CD4-positive, alpha-beta T cell (primary cell): ENCODE data around the gene TIMP3. TPM values are rescaled to one million over a fixed set of nuclear protein-coding genes. Genes with fewer than 3 reads are reported as not detected.

Experiments used
- ATAC-seq: fragments of 200-7000 bp; cut with Tn5 transposase; one replicate; pipeline ENCODE4 v1.10.0; 2022; ENCODE audit warnings: mild to moderate bottlenecking; ENCODE audit not compliant: poor library complexity
- CTCF ChIA-PET: fragments of 350-600 bp; sonication (Branson Sonifier 250); formaldehyde crosslinking; loops from one replicate; lab custom pipeline; 2021; ENCODE audit warnings: antibody characterized with exemption, inconsistent platforms; lab: Charles Lee
- POLR2A ChIA-PET: fragments of 350-600 bp; sonication (Branson Sonifier 250); formaldehyde crosslinking; loops from one replicate; lab custom pipeline; 2021; ENCODE audit warnings: antibody characterized with exemption, inconsistent platforms; lab: Charles Lee
- DNase-seq, 14 experiments: peaks; one replicate each; pipeline ENCODE4 v3.0.0-alpha.2; 2013 to 2020; ENCODE audit warnings: mixed read lengths in 2 of 14
- H3K27ac ChIP-seq, 2 donors: one replicate each; pipeline versions ENCODE4 v1.5.1 to v1.7.0; 2013; ENCODE audit warnings: low read length in 2 of 2, low read depth in 1 of 2, mild to moderate bottlenecking in 1 of 2
- H3K27me3 ChIP-seq, 2 experiments: 1 replicate in 1 of 2; 2 replicates in 1 of 2; pipeline versions ENCODE4 v1.6.1 to v1.7.0; 2013; ENCODE audit warnings: low read length in 2 of 2, control low read depth in 1 of 2, mild to moderate bottlenecking in 1 of 2, moderate library complexity in 1 of 2; ENCODE audit not compliant: insufficient read depth in 2 of 2, control insufficient read depth in 1 of 2
- H3K36me3 ChIP-seq: one replicate; pipeline ENCODE4 v1.6.1; 2013; ENCODE audit warnings: low read length, control low read depth; ENCODE audit not compliant: insufficient read depth
- H3K4me1 ChIP-seq: one replicate; pipeline ENCODE4 v1.6.1; 2013; ENCODE audit warnings: low read length, control low read depth; ENCODE audit not compliant: insufficient read depth
- H3K4me3 ChIP-seq: one replicate; pipeline ENCODE4 v1.5.1; 2013; ENCODE audit warnings: mild to moderate bottlenecking, low read length, moderate library complexity
- H3K9me3 ChIP-seq, 2 experiments: 1 replicate in 1 of 2; 2 replicates in 1 of 2; pipeline versions ENCODE4 v1.6.1 to v1.7.0; 2013; ENCODE audit warnings: low read length in 2 of 2, mild to moderate bottlenecking in 2 of 2, control low read depth in 1 of 2, moderate library complexity in 1 of 2; ENCODE audit not compliant: control insufficient read depth in 1 of 2, insufficient read depth in 1 of 2
- H3K27ac Mint-ChIP-seq: one replicate; pipeline ENCODE4 v1.8.0; 2020; ENCODE audit warnings: mixed read lengths
- H3K27me3 Mint-ChIP-seq: one replicate; pipeline ENCODE4 v1.8.0; 2021; ENCODE audit warnings: mixed read lengths
- H3K36me3 Mint-ChIP-seq: one replicate; pipeline ENCODE4 v1.8.0; 2021; ENCODE audit warnings: low read depth, mixed read lengths
- H3K4me1 Mint-ChIP-seq: one replicate; pipeline ENCODE4 v1.8.0; 2021; ENCODE audit warnings: low read depth, mixed read lengths
- H3K4me3 Mint-ChIP-seq: one replicate; pipeline ENCODE4 v1.8.0; 2020; ENCODE audit warnings: mild to moderate bottlenecking, mixed read lengths
- H3K9me3 Mint-ChIP-seq: one replicate; pipeline ENCODE4 v1.8.0; 2020; ENCODE audit warnings: mixed read lengths
- CTCF ChIP-seq: fragments of 200-600 bp; IDR thresholded peaks from one replicate; pipeline ENCODE4 v1.8.0; 2022; ENCODE audit warnings: antibody characterized with exemption, mild to moderate bottlenecking
- intact Hi-C, 2 experiments: fragments of 100-400 bp; cut with DNase I in 1 of 2; cut with micrococcal nuclease in 1 of 2; formaldehyde crosslinking; loops; one replicate each; pipeline versions ENCODE4 v1.15.1 to v1.9.0; 2023 to 2025; cut with DNase I, micrococcal nuclease
- total RNA-seq, 174 experiments: library from RNA in 2 of 174; stranded (reverse) in 2 of 174; gene quantifications; one replicate each; pipeline ENCODE4 v1.2.3 and lab custom pipeline; 2021 to 2026

The TIMP3 gene
- total RNA-seq, 2 experiments from 2014 or later = 0.06 TPM; not detected in 1

GRCh38 chr22:32805361-32805881, 3.9 kb downstream of the TIMP3 start:
- intact Hi-C loops = no loop called here
- Mint-ChIP-seq H3K4me1 (no peaks in the 10 kb centered on the region), H3K9me3 (no peaks in the 10 kb centered on the region), H3K27ac (no peak overlapping the region), H3K36me3 (no peaks in the 10 kb centered on the region), H3K4me3 (no peak overlapping the region), H3K27me3 (peaks cover 73% of the 10 kb centered on the region)
- Histone ChIP-seq H3K9me3 (no peaks in the 10 kb centered on the region), H3K36me3 (no peaks in the 10 kb centered on the region), H3K4me3 (no peak overlapping the region), H3K27ac (no peak overlapping the region), H3K4me1 (peaks cover 8% of the 10 kb centered on the region), H3K27me3 (peaks cover 33 to 42% of the 10 kb centered on the region in 2 experiments)
- TF ChIP-seq CTCF = no peak
- no peak for DNase-seq
- ChIA-PET POLR2A (no interaction called here), CTCF (no interaction called here)
- no peak for ATAC-seq

- ATAC-seq (no peak), DNase-seq (no peak)
- H3K9me3 Mint-ChIP-seq = no peaks in the 10 kb centered on the region
- Histone ChIP-seq H3K4me1 (peaks cover 6% of the 10 kb centered on the region), H3K4me3 (no peak overlapping the region), H3K9me3 (no peaks in the 10 kb centered on the region), H3K27me3 (peaks cover 25 to 34% of the 10 kb centered on the region in 2 experiments), H3K36me3 (no peaks in the 10 kb centered on the region), H3K27ac (no peak overlapping the region)
- no peak for TF ChIP-seq CTCF
- no peak overlapping the region for H3K27ac Mint-ChIP-seq
- POLR2A ChIA-PET = no interaction called here
- CTCF ChIA-PET = no interaction called here
- intact Hi-C loops = no loop called here
- no peaks in the 10 kb centered on the region for H3K36me3 Mint-ChIP-seq
- H3K4me1 Mint-ChIP-seq = no peaks in the 10 kb centered on the region
- H3K4me3 Mint-ChIP-seq = no peak overlapping the region
- peaks cover 66% of the 10 kb centered on the region for H3K27me3 Mint-ChIP-seq
These were observed 4.8 kb downstream of the TIMP3 start for GRCh38 chr22:32806296-32806695.

GRCh38 chr22:32808038-32808445, 6.5 kb downstream of the TIMP3 start:
- Histone ChIP-seq H3K36me3 (no peaks in the 10 kb centered on the region), H3K9me3 (no peaks in the 10 kb centered on the region), H3K27me3 (peaks cover 15 to 21% of the 10 kb centered on the region in 2 experiments), H3K4me1 (no peaks in the 10 kb centered on the region), H3K4me3 (no peak overlapping the region), H3K27ac (no peak overlapping the region)
- Mint-ChIP-seq H3K27ac (no peak overlapping the region), H3K27me3 (peaks cover 55% of the 10 kb centered on the region), H3K4me3 (no peak overlapping the region), H3K9me3 (no peaks in the 10 kb centered on the region), H3K4me1 (no peaks in the 10 kb centered on the region), H3K36me3 (no peaks in the 10 kb centered on the region)
- TF ChIP-seq CTCF = no peak
- POLR2A ChIA-PET = no interaction called here
- DNase-seq (no peak), ATAC-seq (no peak)
- intact Hi-C loops = no loop called here
- CTCF ChIA-PET = no interaction called here
